MM.1S (cell line): ENCODE data around the gene SDE2.
A peak's percentile ranks its signal among the peaks of the same experiment; 100 is the strongest.

Experiments used
- DNase-seq: peaks from one replicate; pipeline ENCODE4 v3.0.0-alpha.2; 2015
- H2AFZ ChIP-seq: fragments of 300-600 bp; sonication (generic); 2 replicates; pipeline ENCODE4 v1.6.0; 2016; ENCODE audit warnings: antibody characterized with exemption, low read length
- H3F3A ChIP-seq: fragments of 300-600 bp; sonication (generic); 2 replicates; pipeline ENCODE4 v1.6.1; 2016; ENCODE audit warnings: mild to moderate bottlenecking, antibody characterized with exemption, low read length, moderate library complexity, mixed read lengths; ENCODE audit not compliant: insufficient read depth
- H3K27ac ChIP-seq: fragments of 300-600 bp; sonication (generic); 2 replicates; pipeline ENCODE4 v1.5.1; 2016; ENCODE audit warnings: mild to moderate bottlenecking, low read length
- H3K27me3 ChIP-seq: fragments of 300-600 bp; sonication (generic); replicated peaks from 2 replicates; pipeline ENCODE4 v1.6.0; 2016; ENCODE audit warnings: low read length; ENCODE audit not compliant: insufficient read depth
- H3K36me3 ChIP-seq: fragments of 300-600 bp; sonication (generic); replicated peaks from 2 replicates; pipeline ENCODE4 v1.6.1; 2016; ENCODE audit warnings: mild to moderate bottlenecking, low read length, mixed read lengths; ENCODE audit not compliant: insufficient read depth
- H3K4me1 ChIP-seq: fragments of 300-600 bp; sonication (generic); 2 replicates; pipeline ENCODE4 v1.6.1; 2016; ENCODE audit warnings: low read length, mixed read lengths
- H3K4me2 ChIP-seq: fragments of 300-600 bp; sonication (generic); 2 replicates; pipeline ENCODE4 v1.6.0; 2016; ENCODE audit warnings: low read depth, low read length
- H3K4me3 ChIP-seq: fragments of 300-600 bp; sonication (generic); 2 replicates; pipeline ENCODE4 v1.5.1; 2016; ENCODE audit warnings: low read length, mixed read lengths
- H3K79me2 ChIP-seq: fragments of 300-600 bp; sonication (generic); 2 replicates; pipeline ENCODE4 v1.6.1; 2016; ENCODE audit warnings: mixed run types, low read length, mixed read lengths
- H3K9ac ChIP-seq: fragments of 300-600 bp; sonication (generic); 2 replicates; pipeline ENCODE4 v1.6.1; 2016; ENCODE audit warnings: low read length, mixed read lengths
- H3K9me2 ChIP-seq: fragments of 300-600 bp; sonication (generic); replicated peaks from 2 replicates; pipeline ENCODE4 v1.6.1; 2016; ENCODE audit warnings: mild to moderate bottlenecking, low read length, mixed read lengths; ENCODE audit not compliant: insufficient read depth
- H3K9me3 ChIP-seq: fragments of 300-600 bp; sonication (generic); replicated peaks from 2 replicates; pipeline ENCODE4 v1.6.1; 2016; ENCODE audit warnings: mild to moderate bottlenecking, low read length, mixed read lengths; ENCODE audit not compliant: insufficient read depth
- H4K20me1 ChIP-seq: fragments of 300-600 bp; sonication (generic); 2 replicates; pipeline ENCODE4 v1.6.1; 2016; ENCODE audit warnings: mild to moderate bottlenecking, low read length, moderate library complexity, mixed read lengths; ENCODE audit not compliant: insufficient read depth
- EZH2 ChIP-seq: fragments of 300-600 bp; sonication (generic); optimal IDR thresholded peaks from 2 replicates; pipeline ENCODE3; 2017; ENCODE audit warnings: low read depth, mild to moderate bottlenecking, antibody characterized with exemption, low read length, mixed read lengths
- EZH2phosphoT487 ChIP-seq: fragments of 300-600 bp; sonication (generic); IDR thresholded peaks from 2 replicates; pipeline ENCODE4 v1.6.1; 2018; ENCODE audit warnings: antibody characterized with exemption, low read length
- TF ChIP-seq, protein P1 (sequence below): fragments of 300-600 bp; sonication (generic); IDR thresholded peaks from 2 replicates; pipeline ENCODE4 v1.5.1; 2016; ENCODE audit warnings: antibody characterized with exemption, low read length, mixed read lengths

SDE2 gene

DNA sequence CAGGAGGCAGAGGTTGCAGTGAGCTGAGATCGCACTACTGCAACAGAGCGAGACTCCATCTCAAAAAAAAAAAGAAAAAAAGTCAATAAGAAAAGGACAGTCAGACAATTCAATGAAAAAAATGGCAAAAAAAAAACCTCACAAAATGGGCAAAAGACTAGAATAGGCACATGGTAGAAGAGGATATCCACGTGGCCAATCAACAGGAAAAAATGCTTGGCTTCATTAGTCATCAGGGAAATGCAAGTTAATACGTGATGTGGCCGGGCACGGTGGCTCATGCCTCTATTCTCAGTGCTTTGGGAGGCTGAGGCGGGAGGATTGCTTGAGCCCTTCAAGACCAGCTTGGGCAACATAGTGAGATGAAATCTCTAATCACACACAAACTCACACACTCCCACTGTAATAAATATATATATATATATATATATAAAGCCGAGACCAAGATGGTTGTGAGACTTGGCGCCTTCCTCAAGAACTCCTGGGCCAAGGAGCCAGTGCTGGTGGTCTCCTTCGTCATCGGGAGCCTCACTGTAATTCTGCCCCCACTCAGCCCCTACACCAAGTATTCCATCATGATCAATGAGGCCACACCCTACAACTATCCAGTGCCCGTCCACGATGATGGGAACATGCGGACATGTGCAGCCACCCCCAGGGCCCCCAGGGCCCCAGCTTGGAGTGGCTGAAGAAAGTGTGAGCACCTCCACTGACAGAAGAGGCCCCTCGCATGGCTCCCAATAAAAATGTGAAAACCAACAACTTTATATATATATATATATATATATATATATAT lies 35.2 kb downstream of the SDE2 start:
- H3K9me3 ChIP-seq: no peaks in the 10 kb centered on the region
- no peak for DNase-seq
- H3K4me1 ChIP-seq: peaks cover 3% of the 10 kb centered on the region; the same call in 1 of the 2 replicates
- no peak for TF ChIP-seq EZH2
- TF ChIP-seq EZH2phosphoT487: no peak
- TF ChIP-seq, protein P1, sequence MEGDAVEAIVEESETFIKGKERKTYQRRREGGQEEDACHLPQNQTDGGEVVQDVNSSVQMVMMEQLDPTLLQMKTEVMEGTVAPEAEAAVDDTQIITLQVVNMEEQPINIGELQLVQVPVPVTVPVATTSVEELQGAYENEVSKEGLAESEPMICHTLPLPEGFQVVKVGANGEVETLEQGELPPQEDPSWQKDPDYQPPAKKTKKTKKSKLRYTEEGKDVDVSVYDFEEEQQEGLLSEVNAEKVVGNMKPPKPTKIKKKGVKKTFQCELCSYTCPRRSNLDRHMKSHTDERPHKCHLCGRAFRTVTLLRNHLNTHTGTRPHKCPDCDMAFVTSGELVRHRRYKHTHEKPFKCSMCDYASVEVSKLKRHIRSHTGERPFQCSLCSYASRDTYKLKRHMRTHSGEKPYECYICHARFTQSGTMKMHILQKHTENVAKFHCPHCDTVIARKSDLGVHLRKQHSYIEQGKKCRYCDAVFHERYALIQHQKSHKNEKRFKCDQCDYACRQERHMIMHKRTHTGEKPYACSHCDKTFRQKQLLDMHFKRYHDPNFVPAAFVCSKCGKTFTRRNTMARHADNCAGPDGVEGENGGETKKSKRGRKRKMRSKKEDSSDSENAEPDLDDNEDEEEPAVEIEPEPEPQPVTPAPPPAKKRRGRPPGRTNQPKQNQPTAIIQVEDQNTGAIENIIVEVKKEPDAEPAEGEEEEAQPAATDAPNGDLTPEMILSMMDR: no peak
- H3K4me3 ChIP-seq: no peak overlapping the region
- no peak overlapping the region for H3K4me2 ChIP-seq
- no peaks in the 10 kb centered on the region for H3K27me3 ChIP-seq
- H3F3A ChIP-seq: no peaks in the 10 kb centered on the region
- no peaks in the 10 kb centered on the region for H3K79me2 ChIP-seq
- no peak overlapping the region for H3K27ac ChIP-seq
- H4K20me1 ChIP-seq: no peaks in the 10 kb centered on the region
- no peaks in the 10 kb centered on the region for H3K9me2 ChIP-seq
- H3K9ac ChIP-seq: no peak overlapping the region
- no peak overlapping the region for H2AFZ ChIP-seq
- no peaks in the 10 kb centered on the region for H3K36me3 ChIP-seq

DNA sequence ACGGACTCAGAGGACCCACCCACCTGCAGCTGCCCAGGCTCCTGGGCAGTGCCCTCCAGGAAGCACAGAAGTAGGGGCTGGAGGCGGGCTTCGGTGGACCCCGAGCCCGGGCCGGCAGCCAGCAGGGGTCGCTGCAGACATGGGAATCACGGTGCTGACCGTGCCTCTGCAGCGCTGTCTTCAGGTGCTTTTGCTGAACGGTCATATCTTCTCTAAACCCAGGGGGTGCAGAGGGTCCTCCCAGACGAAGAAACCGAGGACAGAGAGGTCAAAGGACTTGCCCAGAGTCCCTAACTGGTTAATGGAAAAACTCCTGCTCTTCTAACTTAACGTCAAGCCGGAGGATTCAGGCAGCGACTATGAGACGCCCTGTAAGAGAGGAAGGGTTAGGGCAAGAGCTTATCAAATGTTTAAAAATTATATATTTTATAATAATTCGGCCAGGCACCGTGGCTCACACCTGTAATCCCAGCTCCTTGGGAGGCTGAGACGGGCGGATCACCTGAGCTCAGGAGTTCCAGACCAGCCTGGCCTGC lies 36.6 kb downstream of the SDE2 start:
- Histone ChIP-seq H3K27me3 (no peaks in the 10 kb centered on the region), H3K4me2 (peak overlapping the region; percentile 53), H3F3A (no peaks in the 10 kb centered on the region), H3K27ac (no peak overlapping the region), H2AFZ (peak overlapping the region; percentile 88), H3K79me2 (no peaks in the 10 kb centered on the region), H3K4me1 (peaks cover 3% of the 10 kb centered on the region; the same call in 1 of the 2 replicates), H3K9me3 (no peaks in the 10 kb centered on the region), H3K4me3 (no peak overlapping the region), H3K9me2 (no peaks in the 10 kb centered on the region), H3K9ac (no peak overlapping the region), H4K20me1 (no peaks in the 10 kb centered on the region), H3K36me3 (no peaks in the 10 kb centered on the region)
- DNase-seq: peak; percentile 46
- no peak for TF ChIP-seq EZH2phosphoT487
- TF ChIP-seq, protein P1: peak; percentile 97

DNA sequence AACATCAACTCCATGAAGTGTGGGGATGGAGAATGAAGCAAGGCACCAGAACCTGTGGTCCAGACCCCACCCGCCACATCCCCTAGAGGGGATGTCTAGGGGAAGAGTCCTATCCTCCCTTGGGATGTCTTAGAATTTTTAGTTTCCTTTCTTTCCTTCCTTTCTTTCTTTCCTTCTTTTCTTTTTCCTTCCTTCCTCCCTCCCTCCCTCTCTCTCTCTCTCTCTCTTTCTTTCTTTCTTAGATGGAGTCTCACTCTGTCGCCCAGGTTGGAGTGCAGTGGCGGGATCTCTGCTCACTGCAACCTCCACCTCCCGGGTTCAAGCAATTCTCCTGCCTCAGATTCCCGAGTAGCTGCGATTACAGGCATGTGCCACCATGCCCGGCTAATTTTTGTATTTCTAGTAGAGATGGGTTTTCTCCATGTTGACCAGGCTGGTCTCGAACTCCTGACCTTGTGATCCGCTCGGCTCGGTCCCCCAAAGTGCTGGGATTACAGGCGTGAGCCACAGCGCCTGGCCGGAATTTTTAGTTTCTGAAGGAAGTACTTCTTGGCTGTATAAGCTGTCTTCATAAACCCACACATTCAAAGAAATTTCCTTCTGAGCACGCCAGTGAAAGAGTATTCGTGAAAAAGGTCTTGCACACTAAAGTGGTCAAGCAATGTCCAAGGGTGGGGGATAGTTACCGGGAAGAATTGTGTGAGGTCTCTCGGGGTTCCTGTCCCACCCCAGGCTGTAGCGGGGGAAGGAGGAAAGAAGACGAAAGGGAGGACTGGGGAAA lies 37.3 kb downstream of the SDE2 start:
- Histone ChIP-seq H3K79me2 (no peaks in the 10 kb centered on the region), H3K4me3 (no peak overlapping the region), H3K4me1 (peaks cover 3% of the 10 kb centered on the region; the same call in 1 of the 2 replicates), H3K9me3 (no peaks in the 10 kb centered on the region), H4K20me1 (no peaks in the 10 kb centered on the region), H3F3A (no peaks in the 10 kb centered on the region), H3K27me3 (no peaks in the 10 kb centered on the region), H3K9ac (no peak overlapping the region), H3K9me2 (no peaks in the 10 kb centered on the region), H3K36me3 (no peaks in the 10 kb centered on the region), H2AFZ (peak overlapping the region; percentile 88), H3K27ac (no peak overlapping the region), H3K4me2 (peak overlapping the region; percentile 53)
- no peak for DNase-seq
- TF ChIP-seq, protein P1: no peak
- TF ChIP-seq EZH2phosphoT487 (no peak), EZH2 (no peak)
